GM12873 (cell line): Measurements from ENCODE around the gene RSPH3.

Source experiments
- CTCF ChIP-seq: IDR thresholded peaks from 2 replicates; pipeline ENCODE4 v1.5.1; 2012; ENCODE audit warnings: low read depth, mild to moderate bottlenecking, moderate library complexity, low read length, control low read depth; ENCODE audit not compliant: insufficient read depth; ENCODE audit errors: missing control alignments

RSPH3 gene

GRCh38 chr6:158999666-159000403 lies at the start of gene RSPH3:
TSS of gene RSPH3 (minus strand) at chr6:159000202. CDS start at chr6:158999550, 652 bp downstream.
- TF ChIP-seq CTCF: no peak

GRCh38 chr6:159047891-159048685 lies 48.1 kb upstream of the RSPH3 start:
- TF ChIP-seq CTCF: no peak

- no peak for TF ChIP-seq CTCF
Measured at GRCh38 chr6:159045801-159046200, 45.8 kb upstream of the RSPH3 start.

- no peak for TF ChIP-seq CTCF
Measured at GRCh38 chr6:159044899-159045727, 45.1 kb upstream of the RSPH3 start, which contains the start of gene TAGAP. TSS of gene TAGAP (minus strand) at chr6:159044991. CDS start at chr6:159044146, 845 bp downstream.

GRCh38 chr6:159043947-159044346 lies 43.9 kb upstream of the RSPH3 start:
- TF ChIP-seq CTCF: no peak

- no peak for TF ChIP-seq CTCF
Measured at GRCh38 chr6:159043251-159043650, 43.2 kb upstream of the RSPH3 start.

GRCh38 chr6:159042826-159043181 lies 42.8 kb upstream of the RSPH3 start:
- TF ChIP-seq CTCF: no peak
